Epithelial cell of prostate (primary cell): ENCODE data around the gene PKN2.

Experiments
- DNase-seq: peaks from one replicate; pipeline ENCODE4 v3.0.0-alpha.2; 2011; ENCODE audit warnings: low read depth, low spot score
- H3K27ac ChIP-seq: fragments of 450-650 bp; 2 replicates; pipeline ENCODE4 v1.5.1; 2017; ENCODE audit warnings: mild to moderate bottlenecking

The PKN2 gene

GRCh38 chr1:88683541-88684481, at the start of gene PKN2:
Gene PKN2, plus strand, starts transcription at chr1:88684273. Its CDS starts 308 bp downstream, at chr1:88684581.
- peak within 1 kb of the TSS; percentile 94 for H3K27ac ChIP-seq
- peak; percentile 95 for DNase-seq

GRCh38 chr1:88634538-88634937, 49.5 kb upstream of the PKN2 start:
- DNase-seq, result no peak
- no peak overlapping the region for H3K27ac ChIP-seq

- no peak for DNase-seq
- H3K27ac ChIP-seq, result no peak overlapping the region
Observed at GRCh38 chr1:88640060-88640459, 44.0 kb upstream of the PKN2 start.

- H3K27ac ChIP-seq, result no peak overlapping the region
- DNase-seq, result no peak
Observed at GRCh38 chr1:88645886-88646285, 38.2 kb upstream of the PKN2 start.

- DNase-seq, result no peak
- H3K27ac ChIP-seq, result peak overlapping the region; percentile 28
Observed at GRCh38 chr1:88646476-88647248, 37.4 kb upstream of the PKN2 start.

GRCh38 chr1:88647249-88647645, 36.8 kb upstream of the PKN2 start:
- H3K27ac ChIP-seq, result peak overlapping the region; percentile 28
- DNase-seq, result peak; percentile 27

GRCh38 chr1:88647749-88648415, 36.2 kb upstream of the PKN2 start:
- peak overlapping the region; percentile 28 for H3K27ac ChIP-seq
- DNase-seq, result no peak

- DNase-seq, result no peak
- no peak overlapping the region for H3K27ac ChIP-seq
Observed at GRCh38 chr1:88648706-88649105, 35.4 kb upstream of the PKN2 start.

- no peak for DNase-seq
Observed at GRCh38 chr1:88649932-88650331, 34.1 kb upstream of the PKN2 start.

GRCh38 chr1:88650676-88651418, 33.2 kb upstream of the PKN2 start:
- no peak for DNase-seq

More at GRCh38 chr1:88649932-88650331, 34.1 kb upstream of the PKN2 start:
- no peak overlapping the region for H3K27ac ChIP-seq

GRCh38 chr1:88655140-88655539, 28.9 kb upstream of the PKN2 start:
- H3K27ac ChIP-seq, result no peak overlapping the region
- DNase-seq, result no peak

More at GRCh38 chr1:88650676-88651418, 33.2 kb upstream of the PKN2 start:
- no peak overlapping the region for H3K27ac ChIP-seq

GRCh38 chr1:88655685-88656299, 28.3 kb upstream of the PKN2 start:
- H3K27ac ChIP-seq, result no peak overlapping the region
- no peak for DNase-seq

- H3K27ac ChIP-seq, result peak overlapping the region; percentile 19
- DNase-seq, result peak; percentile 64
Observed at GRCh38 chr1:88658419-88658818, 25.7 kb upstream of the PKN2 start.

GRCh38 chr1:88659552-88659951, 24.5 kb upstream of the PKN2 start:
- no peak overlapping the region for H3K27ac ChIP-seq
- DNase-seq, result no peak

GRCh38 chr1:88661188-88661587, 22.9 kb upstream of the PKN2 start:
- DNase-seq, result no peak

GRCh38 chr1:88661951-88662699, 21.9 kb upstream of the PKN2 start:
- H3K27ac ChIP-seq, result no peak overlapping the region
- DNase-seq, result no peak

More at GRCh38 chr1:88661188-88661587, 22.9 kb upstream of the PKN2 start:
- H3K27ac ChIP-seq, result no peak overlapping the region

GRCh38 chr1:88662723-88663122, 21.4 kb upstream of the PKN2 start:
- no peak for DNase-seq
- no peak overlapping the region for H3K27ac ChIP-seq

- no peak overlapping the region for H3K27ac ChIP-seq
- no peak for DNase-seq
Observed at GRCh38 chr1:88668405-88668804, 15.7 kb upstream of the PKN2 start.

GRCh38 chr1:88670462-88670861, 13.6 kb upstream of the PKN2 start:
- no peak for DNase-seq
- no peak overlapping the region for H3K27ac ChIP-seq
